HG03457 (cell line): ENCODE measurements around the gene CMTM5.
"Not testable (repeated sequence)": the region's sequence is repeated elsewhere in the genome, so short reads cannot be mapped to it uniquely, and the experiment has no call there.

Experiments
- ATAC-seq: cut with Tn5 transposase; IDR thresholded peaks from one replicate; pipeline ENCODE4 v1.9.1; 2021; ENCODE audit warnings: moderate number of reproducible peaks; ENCODE audit not compliant: unreplicated experiment

CMTM5 gene

GRCh38 chr14:23377573-23378563 lies 1.0 kb downstream of the CMTM5 start:
- ATAC-seq: no peak

- no peak for ATAC-seq
Observed at GRCh38 chr14:23378612-23379220, 1.9 kb downstream of the CMTM5 start.

- no peak for ATAC-seq
Observed at GRCh38 chr14:23379366-23380196, 2.7 kb downstream of the CMTM5 start.

GRCh38 chr14:23380197-23380914 lies 3.5 kb downstream of the CMTM5 start:
- ATAC-seq: no peak

- ATAC-seq: no peak
Observed at GRCh38 chr14:23380976-23381375, 4.1 kb downstream of the CMTM5 start.

- no peak for ATAC-seq
Observed at GRCh38 chr14:23381871-23382270, 5.0 kb downstream of the CMTM5 start.

GRCh38 chr14:23382276-23382675 lies 5.4 kb downstream of the CMTM5 start:
- no peak for ATAC-seq

GRCh38 chr14:23382731-23383440 lies 6.0 kb downstream of the CMTM5 start:
- ATAC-seq: no peak

- ATAC-seq: no peak
Observed at GRCh38 chr14:23384364-23385080, 7.7 kb downstream of the CMTM5 start.

- ATAC-seq: no peak
Observed at GRCh38 chr14:23385244-23385641, 8.4 kb downstream of the CMTM5 start.

- no peak for ATAC-seq
Observed at GRCh38 chr14:23385642-23386265, 8.9 kb downstream of the CMTM5 start.

- ATAC-seq: not testable (repeated sequence)
Observed at GRCh38 chr14:23386266-23386657, 9.4 kb downstream of the CMTM5 start.

GRCh38 chr14:23386999-23387398 lies 10.2 kb downstream of the CMTM5 start:
- ATAC-seq: no peak

GRCh38 chr14:23387916-23388882 lies 11.4 kb downstream of the CMTM5 start:
- ATAC-seq: no peak

- no peak for ATAC-seq
Observed at GRCh38 chr14:23388996-23389395, 12.2 kb downstream of the CMTM5 start.

GRCh38 chr14:23389396-23389795 lies 12.6 kb downstream of the CMTM5 start:
- ATAC-seq: no peak

- ATAC-seq: not testable (repeated sequence)
Observed at GRCh38 chr14:23389871-23390270, 13.0 kb downstream of the CMTM5 start.

- ATAC-seq: no peak
Observed at GRCh38 chr14:23392613-23393012, 15.8 kb downstream of the CMTM5 start.
